GM12878 (cell line): ENCODE results near the gene HIF3A. TPM values are rescaled to one million over a fixed set of nuclear protein-coding genes. Genes with fewer than 3 reads are reported as not detected.

Experiments used
- ATAC-seq: fragments of 200-7000 bp; cut with Tn5 transposase; 3 replicates; pipeline ENCODE4 v1.9.1; 2020; ENCODE audit warnings: mild to moderate bottlenecking, moderate library complexity
- BruUV-seq: library from RNA; stranded (reverse); fragments of 400-500 nt; replicated peaks from 2 replicates; lab custom pipeline; 2021; lab: Mats Ljungman, UMichigan
- CTCF ChIA-PET: fragments of 300-600 bp; sonication (Branson Sonifier 250); formaldehyde crosslinking; extraction: SDS; loops from one replicate; lab custom pipeline; 2021; ENCODE audit warnings: inconsistent platforms; lab: Yijun Ruan, JAX
- POLR2A ChIA-PET: fragments of 350-600 bp; formaldehyde crosslinking; extraction: SDS; loops from one replicate; lab custom pipeline; 2021; ENCODE audit warnings: inconsistent platforms; lab: Charles Lee
- RAD21 ChIA-PET: fragments of 300-600 bp; sonication (Branson Sonifier 250); formaldehyde crosslinking; loops from one replicate; lab custom pipeline; 2023; ENCODE audit warnings: antibody characterized with exemption; ENCODE audit not compliant: unreplicated experiment; lab: Charles Lee
- SMC1A ChIA-PET: fragments of 300-600 bp; sonication (Branson Sonifier 250); formaldehyde crosslinking; loops from one replicate; lab custom pipeline; 2023; ENCODE audit not compliant: unreplicated experiment, uncharacterized antibody; lab: Charles Lee
- DNase-seq: peaks from one replicate; pipeline ENCODE4 v3.0.0-alpha.2; 2011; ENCODE audit warnings: low read depth, low spot score
- FAIRE-seq: peaks from 3 replicates; lab custom pipeline; 2011; peaks lifted over from hg19 to GRCh38; lab: Jason Lieb, UNC
- H2AFZ ChIP-seq: 2 replicates; pipeline ENCODE4 v1.6.0; 2011; ENCODE audit warnings: low read depth, low read length, control low read depth; ENCODE audit not compliant: control insufficient read depth
- H3K27ac ChIP-seq: 2 replicates; pipeline ENCODE4 v1.5.1; 2011; ENCODE audit warnings: control low read depth; ENCODE audit not compliant: control insufficient read depth, insufficient read depth
- H3K27me3 ChIP-seq, 2 experiments: replicated peaks in 1 of 2; 2 replicates each; pipeline versions ENCODE4 v1.6.0 to v1.6.1; 2011; ENCODE audit warnings: low read length in 1 of 2; ENCODE audit not compliant: control insufficient read depth in 2 of 2, insufficient read depth in 2 of 2
- H3K36me3 ChIP-seq, 2 experiments: 2 replicates each; pipeline ENCODE4 v1.5.1; 2011; ENCODE audit warnings: low read length in 1 of 2; ENCODE audit not compliant: control insufficient read depth in 2 of 2, insufficient read depth in 2 of 2
- H3K4me1 ChIP-seq: 2 replicates; pipeline ENCODE4 v1.6.1; 2011; ENCODE audit warnings: mild to moderate bottlenecking, low read length, moderate library complexity, mixed read lengths; ENCODE audit not compliant: control insufficient read depth, insufficient read depth
- H3K4me2 ChIP-seq: 2 replicates; pipeline ENCODE4 v1.6.0; 2011; ENCODE audit warnings: control low read depth; ENCODE audit not compliant: control insufficient read depth, insufficient read depth
- H3K4me3 ChIP-seq: fragments of 200-600 bp; sonication (generic); 2 replicates; pipeline ENCODE4 v1.5.1; 2016
- H3K79me2 ChIP-seq: 2 replicates; pipeline ENCODE4 v1.6.0; 2011; ENCODE audit warnings: low read length; ENCODE audit not compliant: control insufficient read depth, insufficient read depth
- H3K9ac ChIP-seq: 2 replicates; pipeline ENCODE4 v1.8.0; 2011; ENCODE audit warnings: low read length, control low read depth, mixed read lengths; ENCODE audit not compliant: control insufficient read depth, insufficient read depth
- H3K9me3 ChIP-seq: replicated peaks from 3 replicates; pipeline ENCODE4 v1.5.1; 2011; ENCODE audit warnings: mild to moderate bottlenecking, low read length; ENCODE audit not compliant: control insufficient read depth, insufficient read depth
- H4K20me1 ChIP-seq: 2 replicates; pipeline ENCODE4 v1.6.0; 2011; ENCODE audit not compliant: control insufficient read depth, insufficient read depth
- ATF3 ChIP-seq: IDR thresholded peaks from 2 replicates; pipeline ENCODE4 v1.6.1; 2011; ENCODE audit warnings: low read depth, mild to moderate bottlenecking, low read length, moderate library complexity, borderline replicate concordance; ENCODE audit errors: extremely low read depth
- BMI1 ChIP-seq: fragments of 450-650 bp; IDR thresholded peaks from 2 replicates; pipeline ENCODE4 v1.6.1; 2016; ENCODE audit warnings: mild to moderate bottlenecking, moderate library complexity, borderline replicate concordance
- HCFC1 ChIP-seq: fragments of 150-350 bp; IDR thresholded peaks from 2 replicates; pipeline ENCODE4 v1.6.1; 2014; ENCODE audit warnings: low read length
- IKZF1 ChIP-seq: fragments of 450-650 bp; conservative IDR thresholded peaks from 2 replicates; pipeline ENCODE4 v1.6.1; 2017; ENCODE audit warnings: antibody characterized with exemption, mild to moderate bottlenecking
- IKZF2 ChIP-seq, 2 experiments: fragments of 450-650 bp; IDR thresholded peaks; 2 replicates each; pipeline ENCODE4 v1.6.1; 2017; ENCODE audit warnings: mild to moderate bottlenecking in 2 of 2, moderate library complexity in 2 of 2
- MEF2B ChIP-seq: fragments of 450-650 bp; IDR thresholded peaks from 2 replicates; pipeline ENCODE4 v1.6.1; 2018; ENCODE audit warnings: mild to moderate bottlenecking, moderate library complexity; ENCODE audit not compliant: partially characterized antibody, poor library complexity, severe bottlenecking
- MXI1 ChIP-seq: fragments of 150-350 bp; IDR thresholded peaks from 2 replicates; pipeline ENCODE4 v1.6.1; 2011; ENCODE audit warnings: low read depth, mild to moderate bottlenecking, inconsistent platforms, low read length, improper control_type of control experiment
- PBX3 ChIP-seq: IDR thresholded peaks from 2 replicates; pipeline ENCODE4 v1.6.1; 2011; ENCODE audit warnings: mild to moderate bottlenecking, low read depth, low read length, moderate library complexity; ENCODE audit not compliant: insufficient replicate concordance
- RAD51 ChIP-seq: fragments of 450-650 bp; IDR thresholded peaks from 2 replicates; pipeline ENCODE4 v1.6.1; 2016; ENCODE audit warnings: moderate library complexity, mild to moderate bottlenecking, inconsistent platforms
- SMAD1 ChIP-seq: fragments of 450-650 bp; IDR thresholded peaks from 2 replicates; pipeline ENCODE4 v1.6.1; 2018; ENCODE audit warnings: mild to moderate bottlenecking, low read depth; ENCODE audit not compliant: partially characterized antibody
- STAT1 ChIP-seq: fragments of 450-650 bp; conservative IDR thresholded peaks from 2 replicates; pipeline ENCODE4 v1.6.1; 2014; ENCODE audit warnings: antibody characterized with exemption, mild to moderate bottlenecking
- STAT3 ChIP-seq: IDR thresholded peaks from 2 replicates; pipeline ENCODE4 v1.6.1; 2011; ENCODE audit warnings: low read depth, low read length, improper control_type of control experiment
- SUPT20H ChIP-seq: IDR thresholded peaks from 2 replicates; pipeline ENCODE4 v1.6.1; 2011; ENCODE audit warnings: low read depth, mild to moderate bottlenecking, low read length, moderate library complexity, borderline replicate concordance; ENCODE audit not compliant: control insufficient read depth
- TAF1 ChIP-seq: IDR thresholded peaks from 2 replicates; pipeline ENCODE4 v1.6.1; 2011; ENCODE audit warnings: mild to moderate bottlenecking, low read depth, low read length, borderline replicate concordance
- ZNF687 ChIP-seq: fragments of 450-650 bp; IDR thresholded peaks from 2 replicates; pipeline ENCODE4 v1.6.1; 2017; ENCODE audit warnings: mild to moderate bottlenecking, moderate library complexity
- WGBS: methylation state at CpG from one replicate; pipeline ENCODE4 v1.1.6; 2016; ENCODE audit warnings: low lambda C conversion rate; ENCODE audit not compliant: insufficient replicate concordance, insufficient coverage; ENCODE audit errors: missing lambda C conversion rate; 5-methylcytosine and 5-hydroxymethylcytosine counted together
- in situ Hi-C: fragments of 300-500 bp; cut with MboI; formaldehyde crosslinking; loops from 9 replicates; pipeline ENCODE4 v1.14.3; 2018; ENCODE audit warnings: mixed read lengths
- intact Hi-C: fragments of 100-400 bp; cut with micrococcal nuclease; formaldehyde crosslinking; loops from one replicate; pipeline ENCODE4 v1.14.2; 2022; ENCODE audit not compliant: unreplicated experiment
- polyA plus RNA-seq, 11 experiments: library from polyadenylated mRNA; depleted of rRNA in 4 of 11; unstranded in 6 of 11; stranded (reverse) in 5 of 11; fragments of >200 nt; fragmentation: Nextera tagmentation in 4 of 11; fragmentation: Illumina TruSeq in 1 of 11; extraction: Ambion mirVana in 4 of 11; extraction: Trizol in 1 of 11; gene quantifications; 1 replicate in 1 of 11; 2 replicates in 10 of 11; pipeline versions ENCODE4 v1.2.1 to v1.2.3, GENCODE V29; 2011 to 2016; ENCODE audit warnings: inconsistent platforms in 2 of 11, missing spikeins in 2 of 11, low read depth in 1 of 11
- total RNA-seq, 4 experiments: library from RNA; depleted of rRNA in 3 of 4; stranded (reverse); fragments of >200 nt in 3 of 4; fragmentation: Illumina TruSeq in 1 of 4; extraction: Trizol in 1 of 4; gene quantifications; 2 replicates each; pipeline versions ENCODE4 v1.2.1 to v1.2.3, GENCODE V29; 2013 to 2021

HIF3A gene
- total and polyA plus RNA-seq, 10 of the 15 experiments (the other 5 are each of a cell fraction or from before 2014, with no cell fraction given) = 0.03 to 0.20 (median 0.06) TPM; not detected in 5

GRCh38 chr19:46350029-46350757 is 53.4 kb downstream of the HIF3A start (continued):
- TF ChIP-seq PBX3 = no peak
- no peak for TF ChIP-seq HCFC1
- no peak for TF ChIP-seq SMAD1
- TF ChIP-seq BMI1 = no peak
- TF ChIP-seq STAT1 = no peak
- TF ChIP-seq TAF1 = no peak
- no peak for TF ChIP-seq IKZF1
- no peak for TF ChIP-seq ATF3
- no peak for TF ChIP-seq IKZF2 (IDR thresholded peaks at IDR 0.05)
- no peak for TF ChIP-seq SUPT20H

GRCh38 chr19:46350758-46351159 is 53.9 kb downstream of the HIF3A start:
- TSS peak; percentile 84 for BruUV-seq
- CTCF ChIA-PET = interaction anchor here (0.9 kb wide), 1 partner anchor 45 kb away, joined by 4 read pairs; no protein-coding TSS in a partner anchor
- TF ChIP-seq ZNF687 (peak; percentile 99), MXI1 (peak; percentile 87), PBX3 (no peak), STAT3 (0 out of 2 replicates have a peak, but pooled peaks have one; percentile 16), RAD51 (peak; percentile 37; the same call in 1 of the 2 replicates), MEF2B (peak; percentile 54)

More at GRCh38 chr19:46350758-46351159, 53.9 kb downstream of the HIF3A start:
- Histone ChIP-seq H3K4me1 (peaks cover 56% of the 10 kb centered on the region), H3K27ac (peak overlapping the region; percentile 95), H3K27me3 (no peaks in the 10 kb centered on the region), H3K9me3 (no peaks in the 10 kb centered on the region), H4K20me1 (no peaks in the 10 kb centered on the region), H3K4me2 (peak overlapping the region; percentile 77), H3K79me2 (peaks cover 67% of the 10 kb centered on the region), H3K4me3 (peak overlapping the region; percentile 59), H3K9ac (peak overlapping the region; percentile 81), H3K36me3 (peaks cover 4 to 20% of the 10 kb centered on the region in 2 experiments; a peak in 3 of 4 replicates), H2AFZ (peak overlapping the region; percentile 59)
- peak; percentile 87 for FAIRE-seq
- DNase-seq = peak; percentile 51
- peak; percentile 58 for ATAC-seq
- 0% methylated on average over 8 of the region's 8 CpGs for WGBS
- SMC1A ChIA-PET = interaction anchor here (1.2 kb wide), 1 partner anchor 11 kb away, joined by 3 read pairs; no protein-coding TSS in a partner anchor
- in situ Hi-C loops = no loop called here
- RAD21 ChIA-PET = no interaction called here
- intact Hi-C loops = no loop called here
- POLR2A ChIA-PET = no interaction called here
